Activated gamma-delta T cell (primary cell): ENCODE results near the gene PPP1R1B.

Experiments
- DNase-seq: peaks from one replicate; lab custom pipeline; 2025; lab: John Stamatoyannopoulos, UW

PPP1R1B gene

GRCh38 chr17:39652587-39653315, 26.0 kb downstream of the PPP1R1B start:
- DNase-seq, result no peak

DNA sequence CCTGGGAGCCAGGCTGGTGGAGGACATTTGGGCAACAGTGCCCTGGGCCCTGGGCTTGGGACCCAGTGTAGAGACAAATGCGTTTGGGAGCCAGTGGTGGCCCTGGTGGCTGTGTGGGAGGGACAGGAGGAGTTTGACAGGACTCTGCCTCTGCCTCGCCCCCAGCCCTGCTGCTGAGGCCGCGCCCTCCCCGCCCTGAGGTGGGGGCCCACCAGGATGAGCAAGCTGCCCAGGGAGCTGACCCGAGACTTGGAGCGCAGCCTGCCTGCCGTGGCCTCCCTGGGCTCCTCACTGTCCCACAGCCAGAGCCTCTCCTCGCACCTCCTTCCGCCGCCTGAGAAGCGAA, 26.5 kb downstream of the PPP1R1B start:
- DNase-seq, result no peak

DNA sequence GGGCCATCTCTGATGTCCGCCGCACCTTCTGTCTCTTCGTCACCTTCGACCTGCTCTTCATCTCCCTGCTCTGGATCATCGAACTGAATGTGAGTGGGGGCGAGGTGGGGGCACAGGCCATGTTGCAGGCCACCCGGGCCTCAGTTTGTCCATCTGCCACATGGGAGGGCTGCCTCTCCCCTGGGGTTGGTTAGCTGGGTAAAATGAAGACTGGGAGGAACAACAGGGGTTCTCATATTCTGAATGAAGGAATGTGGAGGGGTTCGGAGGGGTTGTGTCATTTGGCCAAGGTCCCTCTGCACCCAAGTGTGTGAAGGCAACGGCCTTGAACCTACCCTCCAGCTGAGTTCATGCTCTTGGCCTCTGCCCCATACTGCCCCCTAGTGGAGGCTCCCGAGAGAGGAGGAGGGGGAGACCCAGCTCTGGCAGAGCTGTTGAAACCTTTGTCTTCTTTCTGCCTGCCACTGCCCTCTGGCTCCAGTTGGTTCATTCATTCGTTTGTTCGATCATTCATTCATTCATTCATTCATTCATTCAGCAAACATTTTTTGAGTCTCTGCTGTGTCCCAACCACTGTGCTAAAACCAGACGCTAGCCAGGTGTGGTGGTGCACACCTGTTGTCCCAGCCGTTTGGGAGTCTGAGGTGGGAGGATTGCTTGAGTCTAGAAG, 27.0 kb downstream of the PPP1R1B start:
- no peak for DNase-seq

DNA sequence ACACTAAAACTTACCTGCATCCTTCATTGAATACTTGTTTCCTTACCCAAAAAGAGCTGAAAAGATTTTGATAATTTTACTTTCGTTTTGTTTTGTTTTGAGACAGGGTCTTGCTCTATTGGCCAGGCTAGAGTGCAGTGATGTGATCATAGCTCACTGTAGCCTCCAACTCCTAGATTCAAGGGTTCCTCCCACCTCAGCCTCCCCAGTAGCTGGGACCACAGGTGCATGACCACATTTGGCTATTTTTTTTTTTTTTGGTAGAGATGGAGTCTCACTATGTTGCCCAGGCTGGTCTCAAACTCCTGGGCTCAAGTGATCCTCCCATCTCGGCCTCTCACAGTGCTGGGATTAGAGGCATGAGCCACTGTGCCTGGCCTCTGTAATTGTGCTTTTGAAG, 28.4 kb downstream of the PPP1R1B start:
- no peak for DNase-seq

GRCh38 chr17:39658346-39658745, 31.6 kb downstream of the PPP1R1B start:
- no peak for DNase-seq

- DNase-seq, result no peak
Observed at GRCh38 chr17:39658760-39659159, 32.0 kb downstream of the PPP1R1B start.

- no peak for DNase-seq
Observed at GRCh38 chr17:39659279-39660010, 32.7 kb downstream of the PPP1R1B start.

GRCh38 chr17:39660011-39660360, 33.2 kb downstream of the PPP1R1B start:
- no peak for DNase-seq

- DNase-seq, result no peak
Observed at GRCh38 chr17:39660397-39661385, 33.9 kb downstream of the PPP1R1B start.

DNA sequence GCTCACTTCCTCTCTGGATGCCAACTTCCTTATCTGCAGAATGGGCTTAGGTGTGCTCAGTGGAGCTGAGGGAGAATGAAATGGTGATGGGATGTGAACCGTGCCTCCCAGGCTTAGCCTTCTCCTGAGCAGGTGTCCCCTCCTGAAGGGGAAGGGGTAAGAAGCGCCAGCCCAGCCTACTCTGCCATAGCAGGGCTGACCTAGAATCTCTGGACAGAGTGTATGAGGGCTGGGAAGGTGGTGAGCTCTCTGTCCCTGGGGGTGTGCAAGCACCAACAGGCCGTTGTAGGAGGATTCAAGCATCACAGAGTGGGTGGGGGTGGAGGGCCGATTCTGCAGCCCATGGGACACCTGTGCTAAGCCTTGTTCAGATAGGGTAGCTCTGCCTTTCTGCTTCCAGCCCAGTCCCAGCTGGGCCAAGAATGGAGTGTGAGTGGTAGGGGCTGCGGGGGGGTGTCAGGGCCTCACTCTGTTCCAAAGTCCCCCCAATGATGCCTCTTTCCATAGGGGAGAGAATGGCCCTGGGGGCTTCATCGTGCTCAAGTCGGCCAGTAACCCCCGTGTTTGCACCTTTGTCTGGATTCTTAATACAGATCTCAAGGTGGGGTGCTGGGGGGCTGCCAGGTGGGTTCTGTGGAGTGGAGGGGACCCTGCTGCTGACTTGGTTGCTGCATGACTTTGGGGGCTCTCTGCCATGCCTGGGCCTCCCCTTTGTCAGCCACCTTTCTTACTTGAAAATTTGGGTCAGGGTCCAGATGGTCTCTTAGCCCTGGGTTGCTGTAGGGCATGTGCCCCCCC, 35.2 kb downstream of the PPP1R1B start:
- no peak for DNase-seq

- DNase-seq, result no peak
Observed at GRCh38 chr17:39662551-39663339, 36.0 kb downstream of the PPP1R1B start.

DNA sequence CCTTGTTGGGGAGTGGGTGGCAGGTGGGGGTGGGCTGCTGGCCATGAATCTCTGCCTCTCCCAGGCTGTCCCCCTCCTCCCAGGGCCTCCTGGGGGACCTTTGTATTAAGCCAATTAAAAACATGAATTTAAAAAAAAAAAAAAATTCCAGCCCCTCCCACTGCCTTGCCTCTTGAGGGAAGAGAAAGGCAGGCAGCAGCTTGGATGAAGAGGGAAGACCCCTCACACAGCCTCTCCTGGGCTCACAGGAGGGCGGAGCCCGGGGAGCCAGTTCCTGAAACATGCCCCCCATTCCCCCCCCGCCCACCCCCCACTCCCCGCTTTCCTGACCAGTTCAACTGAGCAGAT, 36.6 kb downstream of the PPP1R1B start:
- DNase-seq, result no peak

GRCh38 chr17:39663688-39664580, 37.2 kb downstream of the PPP1R1B start:
- DNase-seq, result no peak

- no peak for DNase-seq
Observed at GRCh38 chr17:39664581-39665561, 38.1 kb downstream of the PPP1R1B start, which contains the start of gene TCAP. TSS of gene TCAP (plus strand) at chr17:39665349. CDS start at chr17:39665360, 11 bp downstream.

- no peak for DNase-seq
Observed at GRCh38 chr17:39665642-39666224, 39.0 kb downstream of the PPP1R1B start.

DNA sequence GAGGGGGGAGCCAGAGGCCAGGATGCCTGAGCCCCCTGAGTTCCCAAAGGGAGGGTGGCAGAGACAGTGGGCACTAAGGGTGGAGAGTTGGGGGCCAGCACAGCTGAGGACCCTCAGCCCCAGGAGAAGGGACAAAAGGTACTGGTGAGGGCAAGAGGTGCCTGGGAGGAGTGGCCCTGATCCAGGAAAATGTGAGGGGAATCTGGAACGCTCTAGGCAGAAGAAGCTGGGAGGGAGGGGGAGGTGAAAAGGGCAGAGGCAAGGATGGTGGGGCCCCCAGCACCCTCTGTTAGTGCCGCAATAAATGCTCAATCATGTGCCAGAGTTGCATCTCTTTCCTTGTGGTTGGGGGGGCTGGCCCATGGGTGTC, 39.5 kb downstream of the PPP1R1B start:
- no peak for DNase-seq

DNA sequence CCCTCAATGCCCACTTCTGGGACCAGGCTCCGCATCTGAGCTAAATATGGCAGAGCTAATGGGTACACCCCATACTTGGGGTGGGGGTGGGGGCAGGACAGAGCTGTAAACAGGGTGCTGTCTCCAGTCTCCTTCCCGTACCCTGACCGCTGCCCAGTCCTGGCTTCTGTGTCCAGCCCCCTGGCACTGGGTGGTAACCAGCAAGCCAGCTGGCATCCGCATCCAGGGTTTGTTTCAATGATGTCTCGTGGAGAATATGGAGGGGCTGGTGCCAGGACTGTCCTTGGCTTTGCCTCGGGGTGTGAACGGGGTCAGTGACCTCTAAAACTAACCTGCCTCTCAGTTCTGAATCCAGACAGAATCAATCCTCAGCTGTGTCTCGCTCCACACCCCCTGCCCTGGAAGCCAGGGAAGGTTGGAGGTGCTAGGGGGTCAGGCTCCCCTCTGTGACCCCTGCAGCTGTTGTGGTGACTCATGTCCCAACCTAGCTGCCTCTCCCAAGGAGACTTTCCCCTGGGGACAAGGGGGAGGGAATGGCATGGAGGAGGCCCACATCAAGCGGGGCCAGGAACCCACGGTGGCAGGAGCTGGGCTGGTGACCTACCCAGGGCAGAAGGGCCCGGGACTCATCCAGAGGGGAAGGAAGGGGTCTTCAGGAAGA, 40.0 kb downstream of the PPP1R1B start:
- no peak for DNase-seq
